H1 (cell line): ENCODE measurements around the gene ANKS1A. TPM values are rescaled to one million over a fixed set of nuclear protein-coding genes. Genes with fewer than 3 reads are reported as not detected.

Experiments
- CTCF ChIA-PET: fragments of 300-600 bp; sonication (Branson Sonifier 250); formaldehyde crosslinking; loops from one replicate; lab custom pipeline; 2021; ENCODE audit not compliant: partially characterized antibody; lab: Charles Lee
- POLR2A ChIA-PET: fragments of 300-600 bp; sonication (Branson Sonifier 250); formaldehyde crosslinking; loops from one replicate; lab custom pipeline; 2021; ENCODE audit warnings: inconsistent platforms; ENCODE audit not compliant: partially characterized antibody; lab: Charles Lee
- DNase-seq, 2 experiments: peaks; one replicate each; pipeline versions ENCODE4 v3.0.0 to v3.0.0-alpha.2; 2010 to 2022; ENCODE audit warnings: low spot score in 2 of 2, low read depth in 1 of 2, mixed read lengths in 1 of 2
- FAIRE-seq: peaks from 2 replicates; lab custom pipeline; 2011; peaks lifted over from hg19 to GRCh38; lab: Jason Lieb, UNC
- H2AFZ ChIP-seq: 2 replicates; pipeline ENCODE4 v1.8.1; 2012; ENCODE audit warnings: low read length, inconsistent platforms
- H2AK5ac ChIP-seq: 2 replicates; pipeline ENCODE4 v1.6.1; 2013; ENCODE audit warnings: low read depth, low read length
- H2BK120ac ChIP-seq: replicated peaks from 2 replicates; pipeline ENCODE3; 2013; ENCODE audit warnings: low read depth, low read length, inconsistent platforms
- H2BK12ac ChIP-seq: 2 replicates; pipeline ENCODE4 v1.6.1; 2013; ENCODE audit warnings: low read depth, low read length
- H2BK15ac ChIP-seq: 2 replicates; pipeline ENCODE4 v1.6.1; 2013; ENCODE audit warnings: low read length
- H2BK20ac ChIP-seq: 2 replicates; pipeline ENCODE4 v1.6.1; 2013; ENCODE audit warnings: low read length
- H2BK5ac ChIP-seq: 2 replicates; pipeline ENCODE4 v1.6.1; 2013; ENCODE audit warnings: low read depth, low read length
- H3K14ac ChIP-seq: 2 replicates; pipeline ENCODE4 v1.6.1; 2013; ENCODE audit warnings: inconsistent platforms; ENCODE audit not compliant: insufficient read length
- H3K18ac ChIP-seq: 2 replicates; pipeline ENCODE4 v1.6.1; 2013; ENCODE audit warnings: low read length; ENCODE audit errors: extremely low read depth
- H3K23ac ChIP-seq: 2 replicates; pipeline ENCODE4 v1.6.1; 2013; ENCODE audit warnings: inconsistent platforms; ENCODE audit not compliant: insufficient read length
- H3K23me2 ChIP-seq: 2 replicates; pipeline ENCODE4 v1.6.1; 2013; ENCODE audit warnings: low read depth, low read length
- H3K27ac ChIP-seq: 2 replicates; pipeline ENCODE4 v1.6.1; 2011; ENCODE audit warnings: low read depth, low read length, inconsistent platforms
- H3K27me3 ChIP-seq, 4 experiments: replicated peaks in 1 of 4; 1 replicate in 1 of 4; 2 replicates in 3 of 4; pipeline versions ENCODE4 v1.6.1 to v1.8.1; 2011 to 2013; ENCODE audit warnings: low read length in 3 of 4, mild to moderate bottlenecking in 3 of 4, inconsistent platforms in 2 of 4, mixed read lengths in 2 of 4, moderate library complexity in 1 of 4; ENCODE audit not compliant: control insufficient read depth in 3 of 4, insufficient read depth in 3 of 4; ENCODE audit errors: extremely low read depth in 1 of 4
- H3K36me3 ChIP-seq, 4 experiments: 2 replicates each; pipeline versions ENCODE4 v1.6.1 to v1.8.1; 2011 to 2013; ENCODE audit warnings: mild to moderate bottlenecking in 4 of 4, low read length in 3 of 4, moderate library complexity in 2 of 4, control low read depth in 1 of 4, inconsistent platforms in 1 of 4; ENCODE audit not compliant: insufficient read depth in 4 of 4, control insufficient read depth in 2 of 4
- H3K4ac ChIP-seq: replicated peaks from 2 replicates; pipeline ENCODE3; 2013; ENCODE audit warnings: low read length, low read depth, mixed read lengths, inconsistent platforms; ENCODE audit not compliant: insufficient read length
- H3K4me1 ChIP-seq, 4 experiments: replicated peaks in 1 of 4; 1 replicate in 1 of 4; 2 replicates in 3 of 4; pipeline versions ENCODE4 v1.6.1 to v1.8.1; 2011 to 2013; ENCODE audit warnings: low read length in 3 of 4, inconsistent platforms in 2 of 4, mixed read lengths in 1 of 4; ENCODE audit not compliant: insufficient read depth in 4 of 4, control insufficient read depth in 3 of 4
- H3K4me2 ChIP-seq, 2 experiments: 2 replicates each; pipeline versions ENCODE4 v1.6.1 to v1.8.1; 2011 to 2013; ENCODE audit warnings: low read depth in 2 of 2, low read length in 2 of 2, control low read depth in 1 of 2, inconsistent platforms in 1 of 2, mild to moderate bottlenecking in 1 of 2; ENCODE audit not compliant: insufficient read depth in 1 of 2
- H3K4me3 ChIP-seq, 4 experiments: fragments of 200-600, 300-600 bp in 1 of 4; sonication (generic), shearing (Covaris generic), sonication (Bioruptor Twin) in 1 of 4; 2 replicates each; pipeline versions ENCODE4 v1.5.1 to v1.8.1; 2011 to 2016; ENCODE audit warnings: low read length in 4 of 4, low read depth in 3 of 4, control low read depth in 2 of 4, inconsistent platforms in 2 of 4, mild to moderate bottlenecking in 2 of 4, mixed read lengths in 1 of 4, moderate library complexity in 1 of 4; ENCODE audit not compliant: insufficient read depth in 2 of 4; ENCODE audit errors: extremely low read depth in 1 of 4
- H3K56ac ChIP-seq: replicated peaks from 2 replicates; pipeline ENCODE3; 2013; ENCODE audit warnings: low read depth, mild to moderate bottlenecking, mixed read lengths, low read length, inconsistent platforms; ENCODE audit not compliant: insufficient read length
- H3K79me1 ChIP-seq: 2 replicates; pipeline ENCODE4 v1.6.1; 2013; ENCODE audit warnings: low read depth, low read length, control low read depth
- H3K79me2 ChIP-seq, 2 experiments: 2 replicates each; pipeline versions ENCODE4 v1.6.1 to v1.8.1; 2012 to 2013; ENCODE audit warnings: low read length in 2 of 2, mild to moderate bottlenecking in 2 of 2, inconsistent platforms in 1 of 2; ENCODE audit not compliant: insufficient read depth in 2 of 2, control insufficient read depth in 1 of 2
- H3K9ac ChIP-seq, 4 experiments: replicated peaks in 1 of 4; 1 replicate in 1 of 4; 2 replicates in 3 of 4; pipeline versions ENCODE4 v1.6.1 to v1.8.1; 2011 to 2013; ENCODE audit warnings: low read depth in 3 of 4, low read length in 3 of 4, control low read depth in 2 of 4, mild to moderate bottlenecking in 2 of 4, moderate library complexity in 2 of 4, inconsistent platforms in 1 of 4; ENCODE audit errors: extremely low read depth in 1 of 4
- H3K9me3 ChIP-seq, 2 experiments: 2 replicates each; pipeline versions ENCODE4 v1.6.1 to v1.8.1; 2012 to 2013; ENCODE audit warnings: mild to moderate bottlenecking in 2 of 2, moderate library complexity in 2 of 2, control low read depth in 1 of 2, inconsistent platforms in 1 of 2, low read depth in 1 of 2, low read length in 1 of 2, mixed read lengths in 1 of 2; ENCODE audit not compliant: insufficient read depth in 2 of 2
- H4K20me1 ChIP-seq, 2 experiments: replicated peaks in 1 of 2; 2 replicates each; pipeline versions ENCODE3 to v1.8.1; 2011 to 2013; ENCODE audit warnings: inconsistent platforms in 2 of 2, low read length in 2 of 2, mild to moderate bottlenecking in 1 of 2; ENCODE audit not compliant: insufficient read depth in 2 of 2, control insufficient read depth in 1 of 2
- H4K5ac ChIP-seq: 2 replicates; pipeline ENCODE4 v1.6.1; 2013; ENCODE audit warnings: low read length, low read depth, mixed read lengths, inconsistent platforms; ENCODE audit not compliant: insufficient read length
- H4K8ac ChIP-seq: 2 replicates; pipeline ENCODE4 v1.8.0; 2013; ENCODE audit warnings: mild to moderate bottlenecking, moderate library complexity, low read length, inconsistent platforms; ENCODE audit not compliant: insufficient read depth; ENCODE audit errors: extremely low read depth
- H4K91ac ChIP-seq: replicated peaks from 2 replicates; pipeline ENCODE3; 2013; ENCODE audit warnings: low read length, mixed read lengths, inconsistent platforms; ENCODE audit not compliant: insufficient read length
- CEBPB ChIP-seq: IDR thresholded peaks from 2 replicates; pipeline ENCODE4 v1.6.1; 2012; ENCODE audit warnings: low read depth, low read length
- KDM1A ChIP-seq: fragments of 200-600, 300-600 bp; sonication (generic); IDR thresholded peaks from 2 replicates; pipeline ENCODE4 v1.7.1; 2016; ENCODE audit warnings: mild to moderate bottlenecking, low read length, borderline replicate concordance
- NANOG ChIP-seq: IDR thresholded peaks from 2 replicates; pipeline ENCODE4 v1.6.1; 2011; ENCODE audit warnings: low read length, low read depth, mild to moderate bottlenecking, inconsistent platforms; ENCODE audit not compliant: insufficient read depth, poor library complexity, severe bottlenecking
- PHF8 ChIP-seq: fragments of 200-600 bp; sonication (generic); conservative IDR thresholded peaks from 2 replicates; pipeline ENCODE4 v1.7.1; 2012; ENCODE audit warnings: low read depth, mild to moderate bottlenecking, inconsistent platforms, low read length, moderate library complexity
- RBBP5 ChIP-seq: IDR thresholded peaks from 2 replicates; pipeline ENCODE4 v1.7.1; 2012; ENCODE audit warnings: low read depth, mild to moderate bottlenecking, inconsistent platforms, low read length, moderate library complexity, borderline replicate concordance
- WGBS, 2 experiments: shearing (Covaris generic) in 1 of 2; methylation state at CpG; one replicate each; pipeline versions ENCODE4 v1.1.6 to v1.1.7; 2013 to 2015; ENCODE audit warnings: low lambda C conversion rate in 2 of 2, mixed read lengths in 2 of 2, inconsistent platforms in 1 of 2, low coverage in 1 of 2, missing lambda C conversion rate in 1 of 2; ENCODE audit not compliant: insufficient replicate concordance in 2 of 2, insufficient coverage in 1 of 2, insufficient read length in 1 of 2; ENCODE audit errors: extremely low coverage in 1 of 2, missing lambda C conversion rate in 1 of 2; 5-methylcytosine and 5-hydroxymethylcytosine counted together
- polyA plus RNA-seq, 7 experiments: library from polyadenylated mRNA; depleted of rRNA in 3 of 7; stranded (reverse) in 5 of 7; unstranded in 2 of 7; fragments of >200 nt in 5 of 7; fragments of 200-250 nt in 2 of 7; gene quantifications; 1 replicate in 5 of 7; 2 replicates in 1 of 7; 4 replicates in 1 of 7; pipeline versions ENCODE4 v1.2.1 to v1.2.3, GENCODE V29; 2011 to 2013; ENCODE audit warnings: missing spikeins in 2 of 7, mixed read lengths in 2 of 7
- total RNA-seq: library from RNA; stranded (reverse); fragmentation: NEBNext Ultra II Directional; extraction: Animal tissue kit (Norgen Biotek cat#: 25700); gene quantifications from 2 replicates; pipeline ENCODE4 v1.2.1, GENCODE V29; 2021

The ANKS1A gene
- total and polyA plus RNA-seq, 2 of the 8 experiments (the other 6 are each of a cell fraction or from before 2014, with no cell fraction given), result 9.8 to 30.9 TPM

GRCh38 chr6:35015476-35015875 lies 126.4 kb downstream of the ANKS1A start:
- no peak for FAIRE-seq
- CTCF ChIA-PET, result interaction anchor here (0.5 to 1.4 kb wide), 6 partner anchors 11 to 124 kb away, joined by 3 to 5 read pairs (median 4); no protein-coding TSS in a partner anchor
- no peaks in the 10 kb centered on the region for H3K79me2 ChIP-seq

More at GRCh38 chr6:35015476-35015875, 126.4 kb downstream of the ANKS1A start:
- Histone ChIP-seq H3K9ac (no peak overlapping the region; a peak in 1 of 7 replicates), H3K4ac (no peak overlapping the region), H3K56ac (no peak overlapping the region), H3K23ac (no peak overlapping the region), H3K4me2 (no peak overlapping the region), H3K9me3 (no peaks in the 10 kb centered on the region), H4K20me1 (no peaks in the 10 kb centered on the region), H3K4me1 (peaks cover 0 to 8% (median 0%) of the 10 kb centered on the region in 4 experiments; a peak in 2 of 7 replicates), H3K27me3 (no peaks in the 10 kb centered on the region), H2BK15ac (no peak overlapping the region), H2BK5ac (0 out of 2 replicates have a peak overlapping the region, but pooled peaks have one; percentile 26), H4K5ac (no peak overlapping the region), H3K27ac (no peak overlapping the region), H3K79me1 (no peaks in the 10 kb centered on the region), H3K14ac (no peak overlapping the region), H2BK12ac (no peak overlapping the region), H2BK20ac (no peak overlapping the region), H3K36me3 (peaks cover 0 to 10% (median 6%) of the 10 kb centered on the region in 4 experiments; a peak in 4 of 8 replicates), H3K4me3 (no peak overlapping the region), H4K91ac (no peak overlapping the region), H4K8ac (no peak overlapping the region), H2BK120ac (no peak overlapping the region), H3K18ac (no peak overlapping the region), H2AFZ (no peak overlapping the region), H2AK5ac (no peak overlapping the region), H3K23me2 (no peaks in the 10 kb centered on the region)
- TF ChIP-seq NANOG, result no peak
- TF ChIP-seq PHF8, result no peak
- TF ChIP-seq KDM1A, result no peak
- TF ChIP-seq CEBPB, result no peak
- TF ChIP-seq RBBP5, result no peak
- DNase-seq, result peak in 1 of 2 experiments; percentile 29
- 92% methylated on average over 4 of the region's 4 CpGs; no CpG with 5 or more reads in 1 of the 2 experiments for WGBS, 2 experiments
- POLR2A ChIA-PET, result interaction anchor here (0.6 kb wide), 1 partner anchor 842 kb away, joined by 5 read pairs; no protein-coding TSS in a partner anchor
